ENCODE results near the gene STPG4.
A peak's percentile ranks its signal among the peaks of the same experiment; 100 is the strongest.

The STPG4 gene, protein sequence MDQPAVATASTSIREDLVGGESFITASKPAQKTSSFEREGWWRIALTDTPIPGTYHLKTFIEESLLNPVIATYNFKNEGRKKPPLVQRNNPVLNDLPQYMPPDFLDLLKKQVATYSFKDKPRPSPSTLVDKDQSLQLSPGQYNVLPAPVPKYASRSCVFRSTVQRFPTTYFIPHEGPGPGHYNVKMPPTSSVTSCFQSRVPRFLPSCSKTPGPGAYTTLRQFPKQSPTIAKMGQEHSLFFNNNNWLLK

DNA sequence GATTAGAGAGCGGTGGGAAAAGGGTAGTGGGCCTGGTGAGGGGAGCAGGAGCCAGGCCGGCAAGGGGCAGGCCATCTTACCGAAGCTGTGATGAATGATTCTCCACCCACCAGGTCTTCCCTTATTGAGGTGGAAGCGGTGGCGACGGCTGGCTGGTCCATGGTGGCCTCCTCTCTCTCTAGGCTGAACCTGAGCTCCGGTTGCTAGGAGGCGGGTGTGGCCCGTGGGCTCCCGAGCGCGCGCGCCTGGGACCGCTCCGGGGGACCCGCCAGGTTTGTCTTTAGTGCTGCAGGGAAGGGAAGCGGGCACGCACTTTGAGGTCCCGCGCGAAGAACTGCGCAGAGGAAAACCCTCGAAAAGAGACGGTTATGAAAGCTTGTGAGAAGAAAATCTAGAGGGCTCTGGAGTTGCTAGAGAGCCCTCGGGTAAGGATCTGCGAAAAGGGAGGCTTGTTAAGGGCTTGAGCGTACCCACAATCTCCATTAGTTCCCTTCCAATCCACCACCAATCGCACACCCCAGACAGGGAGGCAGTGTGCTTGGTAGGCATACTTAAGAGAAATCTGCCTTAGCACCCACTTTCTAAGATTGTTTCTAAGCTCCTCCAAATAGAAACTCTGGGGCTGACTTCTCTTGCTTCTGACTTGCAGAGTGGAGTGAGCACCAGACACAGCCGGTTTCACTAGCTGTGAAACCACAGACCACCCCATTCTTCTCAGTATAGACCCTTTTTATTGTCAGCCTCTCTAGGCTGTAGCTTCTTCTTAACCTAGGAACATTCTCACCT is at the start of gene STPG4:
TSS of gene STPG4 (minus strand) at position 218 of the 786 bp plus-strand sequence. CDS start at position 161, 57 bp downstream.
- peak within 1 kb of the TSS; percentile 58; the same call in 1 of the 2 replicates for H3K27ac ChIP-seq (ENCODE audit: low read length)
- H3K27me3 ChIP-seq (replicated peaks; ENCODE audit: insufficient read depth, low read length): no peaks in the 10 kb centered on the region
- H3K4me1 ChIP-seq (ENCODE audit: low read length): peaks cover 24% of the 10 kb centered on the region
- H3K36me3 ChIP-seq (replicated peaks; ENCODE audit: insufficient read depth, low read length): peaks cover 5% of the 10 kb centered on the region; the same call in 1 of the 2 replicates
- H3K4me3 ChIP-seq (ENCODE audit: low read length): no peak within 1 kb of the TSS
- no peaks in the 10 kb centered on the region for H3K9me3 ChIP-seq (replicated peaks; ENCODE audit: insufficient read depth, low read length)
- H3K79me2 ChIP-seq (ENCODE audit: low read length): no peaks in the 10 kb centered on the region
- peaks cover 14% of the 10 kb centered on the region; the same call in 1 of the 2 replicates for H4K20me1 ChIP-seq (ENCODE audit: insufficient read depth, low read length)
- H2AFZ ChIP-seq (ENCODE audit: low read length): no peak within 1 kb of the TSS
- H3K9me2 ChIP-seq (replicated peaks; ENCODE audit: insufficient read depth, low read length): no peaks in the 10 kb centered on the region
- H3K4me2 ChIP-seq (ENCODE audit: low read depth, low read length): peak within 1 kb of the TSS; percentile 22; the same call in 1 of the 2 replicates
- TF ChIP-seq EZH2 (optimal IDR thresholded peaks at IDR 0.05; ENCODE audit: low read depth, low read length) (no peak), EZH2phosphoT487 (IDR thresholded peaks at IDR 0.05; ENCODE audit: low read length) (no peak)
- TF ChIP-seq, protein P1, sequence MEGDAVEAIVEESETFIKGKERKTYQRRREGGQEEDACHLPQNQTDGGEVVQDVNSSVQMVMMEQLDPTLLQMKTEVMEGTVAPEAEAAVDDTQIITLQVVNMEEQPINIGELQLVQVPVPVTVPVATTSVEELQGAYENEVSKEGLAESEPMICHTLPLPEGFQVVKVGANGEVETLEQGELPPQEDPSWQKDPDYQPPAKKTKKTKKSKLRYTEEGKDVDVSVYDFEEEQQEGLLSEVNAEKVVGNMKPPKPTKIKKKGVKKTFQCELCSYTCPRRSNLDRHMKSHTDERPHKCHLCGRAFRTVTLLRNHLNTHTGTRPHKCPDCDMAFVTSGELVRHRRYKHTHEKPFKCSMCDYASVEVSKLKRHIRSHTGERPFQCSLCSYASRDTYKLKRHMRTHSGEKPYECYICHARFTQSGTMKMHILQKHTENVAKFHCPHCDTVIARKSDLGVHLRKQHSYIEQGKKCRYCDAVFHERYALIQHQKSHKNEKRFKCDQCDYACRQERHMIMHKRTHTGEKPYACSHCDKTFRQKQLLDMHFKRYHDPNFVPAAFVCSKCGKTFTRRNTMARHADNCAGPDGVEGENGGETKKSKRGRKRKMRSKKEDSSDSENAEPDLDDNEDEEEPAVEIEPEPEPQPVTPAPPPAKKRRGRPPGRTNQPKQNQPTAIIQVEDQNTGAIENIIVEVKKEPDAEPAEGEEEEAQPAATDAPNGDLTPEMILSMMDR (IDR thresholded peaks at IDR 0.05; ENCODE audit: low read length): no peak
- DNase-seq: peak; percentile 62
- no peak within 1 kb of the TSS for H3K9ac ChIP-seq (ENCODE audit: low read length)
- H3F3A ChIP-seq (ENCODE audit: insufficient read depth, low read length): peaks cover 51% of the 10 kb centered on the region

DNA sequence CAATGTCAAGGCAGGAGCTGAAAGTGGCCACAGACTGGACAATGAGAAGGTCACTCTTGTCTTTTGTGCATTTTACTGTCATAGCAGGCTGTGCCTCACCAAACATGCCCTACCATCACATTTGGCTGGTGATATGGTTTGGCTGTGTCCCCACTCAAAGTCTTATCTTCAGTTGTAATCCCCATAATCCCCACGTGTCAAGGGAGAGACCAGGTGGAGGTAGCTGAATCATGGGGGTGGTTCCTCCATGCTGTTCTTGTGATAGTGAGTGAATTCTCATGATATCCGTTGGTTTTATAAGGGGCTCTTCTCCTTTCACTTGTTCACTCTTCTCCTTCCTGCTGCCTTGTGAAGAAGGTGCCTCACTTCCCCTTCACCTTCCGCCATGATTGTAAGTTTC is 49.6 kb upstream of the STPG4 start:
- H3F3A ChIP-seq (ENCODE audit: insufficient read depth, low read length): no peaks in the 10 kb centered on the region
- no peak overlapping the region for H2AFZ ChIP-seq (ENCODE audit: low read length)
- H3K4me1 ChIP-seq (ENCODE audit: low read length): 0 out of 2 replicates have a peak, but pooled peaks cover 4% of the 10 kb centered on the region
- H3K9me3 ChIP-seq (replicated peaks; ENCODE audit: insufficient read depth, low read length): no peaks in the 10 kb centered on the region
- H3K79me2 ChIP-seq (ENCODE audit: low read length): no peaks in the 10 kb centered on the region
- no peak overlapping the region for H3K9ac ChIP-seq (ENCODE audit: low read length)
- no peak overlapping the region for H3K4me2 ChIP-seq (ENCODE audit: low read depth, low read length)
- TF ChIP-seq EZH2 (optimal IDR thresholded peaks at IDR 0.05; ENCODE audit: low read depth, low read length): no peak
- TF ChIP-seq, protein P1 (IDR thresholded peaks at IDR 0.05; ENCODE audit: low read length): no peak
- no peak for TF ChIP-seq EZH2phosphoT487 (IDR thresholded peaks at IDR 0.05; ENCODE audit: low read length)
- no peaks in the 10 kb centered on the region for H3K27me3 ChIP-seq (replicated peaks; ENCODE audit: insufficient read depth, low read length)
- no peak overlapping the region for H3K27ac ChIP-seq (ENCODE audit: low read length)
- no peaks in the 10 kb centered on the region for H4K20me1 ChIP-seq (ENCODE audit: insufficient read depth, low read length)
- H3K9me2 ChIP-seq (replicated peaks; ENCODE audit: insufficient read depth, low read length): no peaks in the 10 kb centered on the region
- DNase-seq: no peak
- H3K4me3 ChIP-seq (ENCODE audit: low read length): no peak overlapping the region
- no peaks in the 10 kb centered on the region for H3K36me3 ChIP-seq (replicated peaks; ENCODE audit: insufficient read depth, low read length)

DNA sequence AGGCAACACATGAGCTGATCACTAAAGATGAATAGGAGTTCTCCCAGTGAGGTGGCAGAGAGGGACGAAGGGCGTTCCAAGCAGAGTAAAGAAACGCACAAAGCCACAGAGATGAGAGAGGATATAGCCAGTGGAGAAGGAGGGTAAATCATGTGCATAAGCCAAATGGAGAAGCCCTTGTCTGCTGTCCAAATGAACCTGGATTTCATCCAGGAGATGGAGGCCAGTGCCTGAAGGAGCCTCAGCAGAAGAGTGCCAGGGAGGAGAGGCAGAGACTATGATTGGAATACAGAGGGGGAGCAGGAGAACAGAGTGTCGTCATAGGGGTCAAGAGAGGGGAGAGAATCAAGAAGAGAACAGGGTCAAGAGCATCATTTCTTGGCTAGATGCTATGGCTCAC is 48.9 kb upstream of the STPG4 start:
- Histone ChIP-seq H3K27ac (ENCODE audit: low read length) (no peak overlapping the region), H3K9ac (ENCODE audit: low read length) (no peak overlapping the region), H3K4me2 (ENCODE audit: low read depth, low read length) (no peak overlapping the region), H3K9me3 (replicated peaks; ENCODE audit: insufficient read depth, low read length) (no peaks in the 10 kb centered on the region), H3K9me2 (replicated peaks; ENCODE audit: insufficient read depth, low read length) (no peaks in the 10 kb centered on the region), H3F3A (ENCODE audit: insufficient read depth, low read length) (no peaks in the 10 kb centered on the region), H3K4me1 (ENCODE audit: low read length) (0 out of 2 replicates have a peak, but pooled peaks cover 4% of the 10 kb centered on the region), H3K36me3 (replicated peaks; ENCODE audit: insufficient read depth, low read length) (no peaks in the 10 kb centered on the region), H2AFZ (ENCODE audit: low read length) (no peak overlapping the region), H3K79me2 (ENCODE audit: low read length) (no peaks in the 10 kb centered on the region), H3K27me3 (replicated peaks; ENCODE audit: insufficient read depth, low read length) (no peaks in the 10 kb centered on the region), H4K20me1 (ENCODE audit: insufficient read depth, low read length) (no peaks in the 10 kb centered on the region), H3K4me3 (ENCODE audit: low read length) (no peak overlapping the region)
- TF ChIP-seq EZH2phosphoT487 (IDR thresholded peaks at IDR 0.05; ENCODE audit: low read length) (no peak), EZH2 (optimal IDR thresholded peaks at IDR 0.05; ENCODE audit: low read depth, low read length) (no peak)
- TF ChIP-seq, protein P1 (IDR thresholded peaks at IDR 0.05; ENCODE audit: low read length): no peak
- DNase-seq: no peak

Data from MM.1S (cell line).